Body of pancreas (tissue), 4 donors: ENCODE measurements around the gene CFAP52.

ENCODE experiments used
- POLR2A ChIP-seq, 3 donors: fragments of 450-650 bp; IDR thresholded peaks; one replicate each; pipeline ENCODE4 v1.6.1; 2016; ENCODE audit warnings: antibody characterized with exemption in 3 of 3, mild to moderate bottlenecking in 2 of 3
- TF ChIP-seq, protein P1 (sequence below), 7 experiments: fragments of 450-650 bp in 4 of 7; fragments of 200-600 bp in 3 of 7; sonication (generic) in 3 of 7; IDR thresholded peaks; one replicate each; pipeline ENCODE4 v1.5.1; 2016 to 2019; ENCODE audit warnings: antibody characterized with exemption in 7 of 7

- TF ChIP-seq, protein P1, sequence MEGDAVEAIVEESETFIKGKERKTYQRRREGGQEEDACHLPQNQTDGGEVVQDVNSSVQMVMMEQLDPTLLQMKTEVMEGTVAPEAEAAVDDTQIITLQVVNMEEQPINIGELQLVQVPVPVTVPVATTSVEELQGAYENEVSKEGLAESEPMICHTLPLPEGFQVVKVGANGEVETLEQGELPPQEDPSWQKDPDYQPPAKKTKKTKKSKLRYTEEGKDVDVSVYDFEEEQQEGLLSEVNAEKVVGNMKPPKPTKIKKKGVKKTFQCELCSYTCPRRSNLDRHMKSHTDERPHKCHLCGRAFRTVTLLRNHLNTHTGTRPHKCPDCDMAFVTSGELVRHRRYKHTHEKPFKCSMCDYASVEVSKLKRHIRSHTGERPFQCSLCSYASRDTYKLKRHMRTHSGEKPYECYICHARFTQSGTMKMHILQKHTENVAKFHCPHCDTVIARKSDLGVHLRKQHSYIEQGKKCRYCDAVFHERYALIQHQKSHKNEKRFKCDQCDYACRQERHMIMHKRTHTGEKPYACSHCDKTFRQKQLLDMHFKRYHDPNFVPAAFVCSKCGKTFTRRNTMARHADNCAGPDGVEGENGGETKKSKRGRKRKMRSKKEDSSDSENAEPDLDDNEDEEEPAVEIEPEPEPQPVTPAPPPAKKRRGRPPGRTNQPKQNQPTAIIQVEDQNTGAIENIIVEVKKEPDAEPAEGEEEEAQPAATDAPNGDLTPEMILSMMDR (IDR thresholded peaks at IDR 0.05): no peak
- no peak for TF ChIP-seq POLR2A (IDR thresholded peaks at IDR 0.05)
These were observed 23.3 kb upstream of the CFAP52 start for GRCh38 chr17:9553181-9553580.
